ENCODE measurements around the gene NFU1. TPM values are rescaled to one million over a fixed set of nuclear protein-coding genes. Genes with fewer than 3 reads are reported as not detected.

The NFU1 gene
- total and polyA plus RNA-seq, 2 donors (not counting 1 experiment from before 2014, with no cell fraction given): 57.3 to 62.9 TPM

DNA sequence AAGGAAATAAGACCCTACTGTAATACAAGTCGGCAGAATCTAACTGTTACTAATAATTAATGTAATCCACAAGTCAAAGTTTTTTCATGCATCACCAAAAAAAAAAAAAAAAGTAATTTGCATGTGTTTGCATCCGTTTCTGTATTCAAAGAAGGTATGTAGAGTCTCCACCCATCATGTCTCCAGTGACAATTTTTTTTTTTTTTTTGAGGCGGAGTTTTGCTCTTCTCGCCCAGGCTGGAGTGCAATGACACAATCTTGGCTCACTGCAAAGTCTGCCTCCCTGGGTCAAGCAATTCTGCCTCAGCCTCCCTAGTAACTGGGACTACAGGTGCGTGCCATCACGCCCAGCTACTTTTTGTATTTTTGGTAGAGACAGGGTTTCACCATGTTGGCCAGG, 24.2 kb upstream of the NFU1 start:
- Histone ChIP-seq H3K79me2 (ENCODE audit: control insufficient read depth, insufficient read depth, low read length) (no peaks in the 10 kb centered on the region), H3K4me1 (ENCODE audit: control insufficient read depth, extremely low read depth, insufficient read depth, low read length) (no peaks in the 10 kb centered on the region), H3K4me3 (replicated peaks in 1 of 4; ENCODE audit: control extremely low read depth in 1 of 4, insufficient read depth in 1 of 4, low read depth in 3 of 4, low read length in 4 of 4) (no peak overlapping the region), H3K9me3 (ENCODE audit: control insufficient read depth, insufficient read depth, low read depth, low read length) (no peaks in the 10 kb centered on the region), H2AFZ (ENCODE audit: low read length) (no peak overlapping the region), H3K36me3 (ENCODE audit: control insufficient read depth, insufficient read depth, low read length) (peaks cover 6% of the 10 kb centered on the region), H4K20me1 (ENCODE audit: control insufficient read depth, extremely low read depth, insufficient read depth, low read length) (no peaks in the 10 kb centered on the region), H3K4me2 (ENCODE audit: extremely low read depth, insufficient read depth, low read length) (no peak overlapping the region), H3K27ac (ENCODE audit: insufficient read depth, low read length) (no peak overlapping the region), H3K9ac (ENCODE audit: insufficient read depth, low read length) (no peak overlapping the region), H3K27me3 (ENCODE audit: control insufficient read depth, insufficient read depth, low read length) (no peaks in the 10 kb centered on the region)
- no peak for DNase-seq (ENCODE audit: low read depth in 2 of 2)
- TF ChIP-seq EZH2 (IDR thresholded peaks at IDR 0.05; ENCODE audit: low read length, missing control alignments) (no peak), CTCF (conservative IDR thresholded peaks at IDR 0.05 in 1 of 2, IDR thresholded peaks at IDR 0.05 in 1 of 2; ENCODE audit: low read depth in 1 of 2, low read length in 2 of 2) (no peak)

- no peak overlapping the region for H3K4me2 ChIP-seq (ENCODE audit: extremely low read depth, insufficient read depth, low read length)
- no peak overlapping the region for H3K27ac ChIP-seq (ENCODE audit: insufficient read depth, low read length)
- H3K79me2 ChIP-seq (ENCODE audit: control insufficient read depth, insufficient read depth, low read length): no peaks in the 10 kb centered on the region
- no peaks in the 10 kb centered on the region for H3K27me3 ChIP-seq (ENCODE audit: control insufficient read depth, insufficient read depth, low read length)
- no peak overlapping the region for H2AFZ ChIP-seq (ENCODE audit: low read length)
- no peaks in the 10 kb centered on the region for H4K20me1 ChIP-seq (ENCODE audit: control insufficient read depth, extremely low read depth, insufficient read depth, low read length)
- no peak for DNase-seq (ENCODE audit: low read depth in 2 of 2)
- no peaks in the 10 kb centered on the region for H3K9me3 ChIP-seq (ENCODE audit: control insufficient read depth, insufficient read depth, low read depth, low read length)
- no peaks in the 10 kb centered on the region for H3K4me1 ChIP-seq (ENCODE audit: control insufficient read depth, extremely low read depth, insufficient read depth, low read length)
- H3K9ac ChIP-seq (ENCODE audit: insufficient read depth, low read length): no peak overlapping the region
- no peak overlapping the region for H3K4me3 ChIP-seq (replicated peaks in 1 of 4; ENCODE audit: control extremely low read depth in 1 of 4, insufficient read depth in 1 of 4, low read depth in 3 of 4, low read length in 4 of 4)
- no peak for TF ChIP-seq EZH2 (IDR thresholded peaks at IDR 0.05; ENCODE audit: low read length, missing control alignments)
- TF ChIP-seq CTCF (conservative IDR thresholded peaks at IDR 0.05 in 1 of 2, IDR thresholded peaks at IDR 0.05 in 1 of 2; ENCODE audit: low read depth in 1 of 2, low read length in 2 of 2): no peak
- H3K36me3 ChIP-seq (ENCODE audit: control insufficient read depth, insufficient read depth, low read length): no peaks in the 10 kb centered on the region
Observed at GRCh38 chr2:69459936-69460335, 22.7 kb upstream of the NFU1 start.

GRCh38 chr2:69456950-69457445, 19.8 kb upstream of the NFU1 start:
- H3K27ac ChIP-seq (ENCODE audit: insufficient read depth, low read length): no peak overlapping the region
- H3K4me1 ChIP-seq (ENCODE audit: control insufficient read depth, extremely low read depth, insufficient read depth, low read length): no peaks in the 10 kb centered on the region
- H3K9ac ChIP-seq (ENCODE audit: insufficient read depth, low read length): no peak overlapping the region
- no peaks in the 10 kb centered on the region for H3K9me3 ChIP-seq (ENCODE audit: control insufficient read depth, insufficient read depth, low read depth, low read length)
- no peak for DNase-seq (ENCODE audit: low read depth in 2 of 2)
- H3K4me2 ChIP-seq (ENCODE audit: extremely low read depth, insufficient read depth, low read length): no peak overlapping the region
- no peaks in the 10 kb centered on the region for H4K20me1 ChIP-seq (ENCODE audit: control insufficient read depth, extremely low read depth, insufficient read depth, low read length)
- no peaks in the 10 kb centered on the region for H3K36me3 ChIP-seq (ENCODE audit: control insufficient read depth, insufficient read depth, low read length)
- no peak overlapping the region for H2AFZ ChIP-seq (ENCODE audit: low read length)
- no peaks in the 10 kb centered on the region for H3K27me3 ChIP-seq (ENCODE audit: control insufficient read depth, insufficient read depth, low read length)
- no peak for TF ChIP-seq EZH2 (IDR thresholded peaks at IDR 0.05; ENCODE audit: low read length, missing control alignments)
- TF ChIP-seq CTCF (conservative IDR thresholded peaks at IDR 0.05 in 1 of 2, IDR thresholded peaks at IDR 0.05 in 1 of 2; ENCODE audit: low read depth in 1 of 2, low read length in 2 of 2): no peak
- H3K4me3 ChIP-seq (replicated peaks in 1 of 4; ENCODE audit: control extremely low read depth in 1 of 4, insufficient read depth in 1 of 4, low read depth in 3 of 4, low read length in 4 of 4): no peak overlapping the region
- H3K79me2 ChIP-seq (ENCODE audit: control insufficient read depth, insufficient read depth, low read length): no peaks in the 10 kb centered on the region
